Activated CD4-positive, alpha-beta memory T cell treated with anti-CD3 and anti-CD28 coated beads, Interleukin-2, amount 10 ng/mL, durations not matched to agents 7 days and 5 days (primary cell): ENCODE data around the gene TFF1. TPM values are rescaled to one million over a fixed set of nuclear protein-coding genes. Genes with fewer than 3 reads are reported as not detected.

Experiments
- CTCF ChIA-PET: fragments of 350-600 bp; sonication (Branson Sonifier 250); formaldehyde crosslinking; loops from one replicate; lab custom pipeline; 2021; ENCODE audit warnings: antibody characterized with exemption, inconsistent platforms; lab: Charles Lee
- POLR2A ChIA-PET: fragments of 350-600 bp; sonication (Branson Sonifier 250); formaldehyde crosslinking; loops from one replicate; lab custom pipeline; 2021; ENCODE audit warnings: antibody characterized with exemption; lab: Charles Lee
- DNase-seq: peaks from one replicate; pipeline ENCODE4 v3.0.0-alpha.2; 2020
- H3K27ac Mint-ChIP-seq: one replicate; pipeline ENCODE4 v1.8.0; 2021; ENCODE audit warnings: mild to moderate bottlenecking, mixed read lengths
- H3K27me3 Mint-ChIP-seq: one replicate; pipeline ENCODE4 v1.8.0; 2021; ENCODE audit warnings: mixed read lengths
- H3K36me3 Mint-ChIP-seq: one replicate; pipeline ENCODE4 v1.8.0; 2021; ENCODE audit warnings: low read depth, mixed read lengths
- H3K4me1 Mint-ChIP-seq: one replicate; pipeline ENCODE4 v1.8.0; 2021; ENCODE audit warnings: mixed read lengths
- H3K4me3 Mint-ChIP-seq: one replicate; pipeline ENCODE4 v1.8.0; 2021; ENCODE audit warnings: mild to moderate bottlenecking, mixed read lengths
- H3K9me3 Mint-ChIP-seq: one replicate; pipeline ENCODE4 v1.8.0; 2021; ENCODE audit warnings: mixed read lengths
- total RNA-seq, 2 experiments: library from RNA; stranded (reverse); gene quantifications; one replicate each; pipeline ENCODE4 v1.2.3, GENCODE V29; 2021

The TFF1 gene
- total RNA-seq, 2 experiments from 2014 or later: not detected

GRCh38 chr21:42314616-42315295 lies 51.6 kb downstream of the TFF1 start:
- CTCF ChIA-PET: no interaction called here
- POLR2A ChIA-PET: interaction anchor here (1.3 kb wide), 1 partner anchor 122 kb away, joined by 3 read pairs; no protein-coding TSS in a partner anchor
- H3K27ac Mint-ChIP-seq: no peak overlapping the region

DNA sequence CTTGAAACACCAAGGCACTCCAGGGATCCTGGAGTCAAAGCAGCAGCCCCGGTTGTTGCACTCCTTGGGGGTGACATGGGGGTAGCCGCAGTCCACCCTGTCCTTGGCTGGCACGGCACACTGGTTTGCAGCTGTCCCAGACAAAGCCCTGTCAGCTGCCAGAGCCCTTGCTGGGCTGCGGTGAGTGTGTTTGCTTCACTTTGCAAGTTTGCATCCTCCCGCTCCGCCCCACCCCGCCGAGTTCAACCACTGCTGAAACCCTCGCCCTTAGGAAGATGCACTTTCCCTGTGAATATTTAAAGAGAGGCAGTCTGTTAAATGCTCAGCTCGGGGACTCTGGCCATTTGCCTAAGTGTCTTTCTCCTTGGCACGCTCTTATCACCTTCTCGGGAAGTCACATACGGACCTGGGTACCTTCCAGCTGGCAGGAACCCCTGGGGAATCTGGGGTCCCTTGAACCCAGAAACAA lies 52.8 kb downstream of the TFF1 start:
- Mint-ChIP-seq H3K27ac (no peak overlapping the region), H3K27me3 (peaks cover under 1% of the 10 kb centered on the region), H3K36me3 (no peaks in the 10 kb centered on the region), H3K9me3 (no peaks in the 10 kb centered on the region), H3K4me1 (peaks cover 4% of the 10 kb centered on the region), H3K4me3 (no peak overlapping the region)
- ChIA-PET CTCF (no interaction called here), POLR2A (interaction anchor here (1.3 kb wide), 1 partner anchor 121 kb away, joined by 3 read pairs; no protein-coding TSS in a partner anchor)
- no peak for DNase-seq

More at GRCh38 chr21:42314616-42315295, 51.6 kb downstream of the TFF1 start:
- Mint-ChIP-seq H3K4me3 (no peak overlapping the region), H3K9me3 (no peaks in the 10 kb centered on the region), H3K36me3 (no peaks in the 10 kb centered on the region), H3K4me1 (peaks cover 7% of the 10 kb centered on the region), H3K27me3 (no peaks in the 10 kb centered on the region)
- no peak for DNase-seq

- H3K9me3 Mint-ChIP-seq: no peaks in the 10 kb centered on the region
- peaks cover 6% of the 10 kb centered on the region for H3K27me3 Mint-ChIP-seq
- H3K36me3 Mint-ChIP-seq: no peaks in the 10 kb centered on the region
- ChIA-PET CTCF (no interaction called here), POLR2A (no interaction called here)
- no peak overlapping the region for H3K27ac Mint-ChIP-seq
- H3K4me3 Mint-ChIP-seq: no peak overlapping the region
- peaks cover 3% of the 10 kb centered on the region for H3K4me1 Mint-ChIP-seq
- no peak for DNase-seq
Observed at GRCh38 chr21:42312626-42313104, 53.7 kb downstream of the TFF1 start.

Other genes starting within 250 kb of the TFF1 start
- gene ABCG1, start 147.4 kb downstream of the TFF1 start, total RNA-seq: 10 to 100 TPM; 23.7 to 25.3 TPM
- not detected for gene TFF3, start 51.1 kb downstream of the TFF1 start, total RNA-seq
- gene TFF2, start 15.5 kb downstream of the TFF1 start, total RNA-seq: not detected
- gene TMPRSS3, start 29.5 kb upstream of the TFF1 start, total RNA-seq: 10 to 100 TPM; 24.6 to 24.8 TPM
- 10 to 100 TPM; 67.8 to 70.6 TPM for gene UBASH3A, start 37.4 kb upstream of the TFF1 start, total RNA-seq
- gene RSPH1, start 129.7 kb upstream of the TFF1 start, total RNA-seq: not detected
- 10 to 100 TPM; 12.7 to 13.3 TPM for gene SLC37A1, start 147.3 kb upstream of the TFF1 start, total RNA-seq